Ishikawa (cell line): ENCODE results near the gene GPR25.

Experiments
- CEBPB ChIP-seq: IDR thresholded peaks from 2 replicates; pipeline ENCODE4 v1.6.1; 2012
- CREB1 ChIP-seq: IDR thresholded peaks from 2 replicates; pipeline ENCODE4 v1.6.1; 2012; ENCODE audit warnings: low read depth
- EP300 ChIP-seq: IDR thresholded peaks from 2 replicates; pipeline ENCODE4 v1.6.1; 2012; ENCODE audit warnings: borderline replicate concordance
- MAX ChIP-seq: IDR thresholded peaks from 2 replicates; pipeline ENCODE4 v1.6.1; 2012
- NFIC ChIP-seq: IDR thresholded peaks from 2 replicates; pipeline ENCODE4 v1.6.1; 2012
- RAD21 ChIP-seq: IDR thresholded peaks from 2 replicates; pipeline ENCODE4 v1.6.1; 2012; ENCODE audit warnings: low read depth
- REST ChIP-seq: IDR thresholded peaks from 2 replicates; pipeline ENCODE4 v1.6.1; 2012; ENCODE audit warnings: low read depth, mild to moderate bottlenecking
- TAF1 ChIP-seq: IDR thresholded peaks from 2 replicates; pipeline ENCODE4 v1.6.1; 2012; ENCODE audit warnings: low read depth, mild to moderate bottlenecking
- TCF12 ChIP-seq: IDR thresholded peaks from 2 replicates; pipeline ENCODE4 v1.6.1; 2012; ENCODE audit warnings: low read depth
- USF1 ChIP-seq: IDR thresholded peaks from 2 replicates; pipeline ENCODE4 v1.6.1; 2012
- YY1 ChIP-seq: IDR thresholded peaks from 2 replicates; pipeline ENCODE4 v1.6.1; 2012; ENCODE audit warnings: low read depth
- ZBTB7A ChIP-seq: IDR thresholded peaks from 2 replicates; pipeline ENCODE4 v1.6.1; 2012; ENCODE audit warnings: low read depth

GRCh38 chr1:200899015-200899386, 26.2 kb downstream of the GPR25 start:
- TF ChIP-seq MAX (no peak), ZBTB7A (no peak), TAF1 (no peak), NFIC (no peak), RAD21 (no peak), REST (no peak), EP300 (no peak), CEBPB (no peak), TCF12 (no peak), YY1 (no peak), CREB1 (no peak), USF1 (no peak)
